Neural progenitor cell (in vitro differentiated cells): ENCODE results near the gene TMCC1. TPM values are rescaled to one million over a fixed set of nuclear protein-coding genes. Genes with fewer than 3 reads are reported as not detected.

Experiments used
- DNase-seq: peaks from one replicate; pipeline ENCODE4 v3.0.0-alpha.2; 2016; ENCODE audit warnings: low spot score
- H2AFZ ChIP-seq: fragments of 200-600 bp; sonication (generic); replicated peaks from 2 replicates; pipeline ENCODE4 v1.6.1; 2016; ENCODE audit warnings: antibody characterized with exemption
- H3F3A ChIP-seq: fragments of 200-600 bp; sonication (generic); 2 replicates; pipeline ENCODE4 v1.6.1; 2016; ENCODE audit warnings: antibody characterized with exemption, low read depth
- H3K27ac ChIP-seq: fragments of 200-600 bp; sonication (generic); 2 replicates; pipeline ENCODE4 v1.5.1; 2016; ENCODE audit warnings: mild to moderate bottlenecking
- H3K27me3 ChIP-seq: fragments of 200-600 bp; sonication (generic); 2 replicates; pipeline ENCODE4 v1.6.1; 2016; ENCODE audit warnings: mild to moderate bottlenecking, moderate library complexity
- H3K36me3 ChIP-seq: fragments of 200-600 bp; sonication (generic); 2 replicates; pipeline ENCODE4 v1.5.1; 2016
- H3K4me1 ChIP-seq: fragments of 200-600 bp; sonication (generic); 2 replicates; pipeline ENCODE4 v1.6.1; 2016; ENCODE audit warnings: mixed run types
- H3K4me2 ChIP-seq: fragments of 200-600 bp; sonication (generic); 2 replicates; pipeline ENCODE4 v1.6.1; 2016
- H3K4me3 ChIP-seq: fragments of 200-600 bp; sonication (generic); 2 replicates; pipeline ENCODE4 v1.5.1; 2016
- H3K79me2 ChIP-seq: fragments of 200-600 bp; sonication (generic); 2 replicates; pipeline ENCODE4 v1.6.1; 2016; ENCODE audit warnings: low read depth
- H3K9ac ChIP-seq: fragments of 200-600 bp; sonication (generic); 2 replicates; pipeline ENCODE4 v1.6.1; 2016
- H3K9me3 ChIP-seq: fragments of 200-600 bp; sonication (generic); 2 replicates; pipeline ENCODE4 v1.5.1; 2016; ENCODE audit warnings: low read depth
- H4K20me1 ChIP-seq: fragments of 200-600 bp; sonication (generic); 2 replicates; pipeline ENCODE4 v1.6.1; 2016; ENCODE audit warnings: low read depth
- H3K27ac Mint-ChIP-seq: 3 replicates; pipeline ENCODE4 v1.8.0; 2021; ENCODE audit warnings: mixed read lengths
- H3K27me3 Mint-ChIP-seq: 2 replicates; pipeline ENCODE4 v1.8.0; 2022; ENCODE audit warnings: low read depth, mild to moderate bottlenecking, inconsistent platforms, moderate library complexity, mixed read lengths; ENCODE audit not compliant: insufficient read depth
- H3K36me3 Mint-ChIP-seq: 3 replicates; pipeline ENCODE4 v1.8.0; 2021; ENCODE audit warnings: mixed read lengths
- H3K4me1 Mint-ChIP-seq: 3 replicates; pipeline ENCODE4 v1.8.0; 2021; ENCODE audit warnings: mixed read lengths
- H3K4me3 Mint-ChIP-seq: 3 replicates; pipeline ENCODE4 v1.8.0; 2021; ENCODE audit warnings: mild to moderate bottlenecking, moderate library complexity, mixed read lengths
- H3K9me3 Mint-ChIP-seq: 3 replicates; pipeline ENCODE4 v1.8.0; 2020; ENCODE audit warnings: mixed read lengths
- CTCF ChIP-seq: fragments of 200-600 bp; sonication (generic); IDR thresholded peaks from 2 replicates; pipeline ENCODE4 v1.5.1; 2017; ENCODE audit warnings: antibody characterized with exemption, mild to moderate bottlenecking
- EZH2 ChIP-seq: fragments of 200-600 bp; sonication (generic); IDR thresholded peaks from 2 replicates; pipeline ENCODE4 v1.6.1; 2017; ENCODE audit warnings: antibody characterized with exemption, mild to moderate bottlenecking, moderate library complexity
- EZH2phosphoT487 ChIP-seq: fragments of 200-600 bp; sonication (generic); IDR thresholded peaks from 2 replicates; pipeline ENCODE4 v1.6.1; 2017; ENCODE audit warnings: antibody characterized with exemption
- total RNA-seq: library from RNA; depleted of rRNA; stranded (reverse); fragments of >200 nt; gene quantifications from 2 replicates; pipeline ENCODE4 v1.2.3, GENCODE V29; 2015; ENCODE audit warnings: low replicate concordance

TMCC1 gene
- total RNA-seq, 1 donor from 2014 or later = 29.8 TPM

- Histone ChIP-seq H2AFZ (no peak overlapping the region), H3K4me3 (no peak overlapping the region), H3K4me1 (peaks cover 22% of the 10 kb centered on the region), H3K27ac (peak overlapping the region; percentile 69), H3F3A (peaks cover 14% of the 10 kb centered on the region), H4K20me1 (peaks cover 16% of the 10 kb centered on the region), H3K4me2 (no peak overlapping the region), H3K36me3 (peaks cover 7% of the 10 kb centered on the region), H3K9ac (no peak overlapping the region), H3K27me3 (no peaks in the 10 kb centered on the region), H3K79me2 (peaks cover 96% of the 10 kb centered on the region), H3K9me3 (no peaks in the 10 kb centered on the region)
- H3K27me3 Mint-ChIP-seq = no peaks in the 10 kb centered on the region
- H3K9me3 Mint-ChIP-seq = peaks cover 2% of the 10 kb centered on the region
- no peak for DNase-seq
- no peak overlapping the region for H3K27ac Mint-ChIP-seq
- H3K4me3 Mint-ChIP-seq = no peak overlapping the region
- no peak for TF ChIP-seq CTCF
- no peak for TF ChIP-seq EZH2phosphoT487
- no peak for TF ChIP-seq EZH2
- H3K4me1 Mint-ChIP-seq = peaks cover 19% of the 10 kb centered on the region
- peaks cover 18% of the 10 kb centered on the region for H3K36me3 Mint-ChIP-seq
Measured at GRCh38 chr3:129673897-129674797, 219.4 kb downstream of the TMCC1 start.

GRCh38 chr3:129673012-129673411 lies 220.5 kb downstream of the TMCC1 start:
- peaks cover 2% of the 10 kb centered on the region for H3K9me3 Mint-ChIP-seq
- no peak overlapping the region for H3K27ac Mint-ChIP-seq
- no peak overlapping the region for H3K4me2 ChIP-seq
- peaks cover 21% of the 10 kb centered on the region for H3K36me3 Mint-ChIP-seq
- H3K36me3 ChIP-seq = peaks cover 7% of the 10 kb centered on the region
- TF ChIP-seq EZH2 (no peak), EZH2phosphoT487 (no peak), CTCF (no peak)
- no peak overlapping the region for H3K4me3 ChIP-seq
- peaks cover 14% of the 10 kb centered on the region for H3F3A ChIP-seq
- H3K9ac ChIP-seq = no peak overlapping the region
- peaks cover 16% of the 10 kb centered on the region for H4K20me1 ChIP-seq
- H3K27ac ChIP-seq = no peak overlapping the region
- no peaks in the 10 kb centered on the region for H3K27me3 Mint-ChIP-seq
- H2AFZ ChIP-seq = no peak overlapping the region
- no peaks in the 10 kb centered on the region for H3K27me3 ChIP-seq
- peaks cover 96% of the 10 kb centered on the region for H3K79me2 ChIP-seq
- no peak for DNase-seq
- H3K9me3 ChIP-seq = no peaks in the 10 kb centered on the region
- H3K4me3 Mint-ChIP-seq = no peak overlapping the region
- peaks cover 19% of the 10 kb centered on the region for H3K4me1 Mint-ChIP-seq
- H3K4me1 ChIP-seq = peaks cover 22% of the 10 kb centered on the region

GRCh38 chr3:129672412-129672811 lies 221.1 kb downstream of the TMCC1 start:
- Histone ChIP-seq H3K4me3 (no peak overlapping the region), H3K79me2 (peaks cover 96% of the 10 kb centered on the region), H3K27me3 (no peaks in the 10 kb centered on the region), H3F3A (peaks cover 14% of the 10 kb centered on the region), H3K36me3 (peaks cover 7% of the 10 kb centered on the region), H3K9me3 (no peaks in the 10 kb centered on the region), H4K20me1 (peaks cover 16% of the 10 kb centered on the region), H2AFZ (no peak overlapping the region), H3K4me2 (no peak overlapping the region), H3K27ac (no peak overlapping the region), H3K9ac (no peak overlapping the region), H3K4me1 (peaks cover 20% of the 10 kb centered on the region)
- no peak for DNase-seq
- H3K4me3 Mint-ChIP-seq = no peak overlapping the region
- TF ChIP-seq EZH2 (no peak), EZH2phosphoT487 (no peak), CTCF (no peak)
- H3K4me1 Mint-ChIP-seq = peaks cover 17% of the 10 kb centered on the region
- H3K36me3 Mint-ChIP-seq = peaks cover 27% of the 10 kb centered on the region
- no peak overlapping the region for H3K27ac Mint-ChIP-seq
- H3K9me3 Mint-ChIP-seq = peaks cover 2% of the 10 kb centered on the region
- H3K27me3 Mint-ChIP-seq = no peaks in the 10 kb centered on the region
